Activated naive CD4-positive, alpha-beta T cell treated with anti-CD3 and anti-CD28 coated beads, Interleukin-2, amount 50 U/mL, for 72 hours (primary cell): Measurements from ENCODE around the gene CRIM1. TPM values are rescaled to one million over a fixed set of nuclear protein-coding genes. Genes with fewer than 3 reads are reported as not detected.
"Not testable (repeated sequence)": the region's sequence is repeated elsewhere in the genome, so short reads cannot be mapped to it uniquely, and the experiment has no call there.

Experiments used
- ATAC-seq, 2 donors: fragments of 150-1000 bp; cut with Tn5 transposase; 2 replicates each; pipeline ENCODE4 v1.10.0; 2021; ENCODE audit warnings: mild to moderate bottlenecking in 2 of 2, moderate library complexity in 2 of 2
- DNase-seq, 2 donors: peaks; one replicate each; pipeline ENCODE4 v3.0.0; 2021 to 2022; ENCODE audit warnings: low spot score in 2 of 2
- H3K27ac Mint-ChIP-seq, 2 donors: one replicate each; pipeline ENCODE4 v1.8.0; 2022; ENCODE audit warnings: mild to moderate bottlenecking in 2 of 2, mixed read lengths in 2 of 2
- H3K36me3 Mint-ChIP-seq, 2 donors: one replicate each; pipeline ENCODE4 v1.8.0; 2022; ENCODE audit warnings: mixed read lengths in 2 of 2
- H3K9me3 Mint-ChIP-seq, 2 donors: one replicate each; pipeline ENCODE4 v1.8.0; 2022; ENCODE audit warnings: mixed read lengths in 2 of 2
- total RNA-seq, 2 donors: library from RNA; stranded (reverse); gene quantifications; one replicate each; pipeline ENCODE4 v1.2.3, GENCODE V29; 2022

Gene CRIM1
- total RNA-seq, 2 donors from 2014 or later, result 3.3 to 4.2 TPM

GRCh38 chr2:36363085-36363484, 7.5 kb downstream of the CRIM1 start:
- DNase-seq, H3K27ac Mint-ChIP-seq, H3K9me3 Mint-ChIP-seq, H3K36me3 Mint-ChIP-seq: not testable (repeated sequence)
- ATAC-seq, result peak in 1 of 2 donors; percentile 28

- Mint-ChIP-seq H3K27ac (no peak overlapping the region), H3K9me3 (no peaks in the 10 kb centered on the region), H3K36me3 (no peaks in the 10 kb centered on the region)
- no peak for ATAC-seq
- DNase-seq, result no peak
Measured at GRCh38 chr2:36366491-36367120, 11.0 kb downstream of the CRIM1 start.

- no peaks in the 10 kb centered on the region for H3K9me3 Mint-ChIP-seq
- no peak for DNase-seq
- H3K36me3 Mint-ChIP-seq, result no peaks in the 10 kb centered on the region
- no peak for ATAC-seq
- H3K27ac Mint-ChIP-seq, result no peak overlapping the region
Measured at GRCh38 chr2:36367486-36367885, 11.9 kb downstream of the CRIM1 start.

GRCh38 chr2:36367895-36368353, 12.3 kb downstream of the CRIM1 start:
- H3K27ac Mint-ChIP-seq, result no peak overlapping the region
- H3K36me3 Mint-ChIP-seq, result no peaks in the 10 kb centered on the region
- no peaks in the 10 kb centered on the region for H3K9me3 Mint-ChIP-seq
- DNase-seq (no peak), ATAC-seq (no peak)

GRCh38 chr2:36368438-36368837, 12.9 kb downstream of the CRIM1 start:
- no peak for ATAC-seq

GRCh38 chr2:36369163-36369562, 13.6 kb downstream of the CRIM1 start:
- DNase-seq (no peak), ATAC-seq (no peak)
- H3K27ac Mint-ChIP-seq, result no peak overlapping the region
- no peaks in the 10 kb centered on the region for H3K9me3 Mint-ChIP-seq
- H3K36me3 Mint-ChIP-seq, result no peaks in the 10 kb centered on the region

More at GRCh38 chr2:36368438-36368837, 12.9 kb downstream of the CRIM1 start:
- DNase-seq, result no peak
- Mint-ChIP-seq H3K27ac (no peak overlapping the region), H3K36me3 (no peaks in the 10 kb centered on the region), H3K9me3 (no peaks in the 10 kb centered on the region)

GRCh38 chr2:36369716-36370115, 14.1 kb downstream of the CRIM1 start:
- no peak for ATAC-seq
- no peak for DNase-seq
- Mint-ChIP-seq H3K27ac (no peak overlapping the region), H3K36me3 (no peaks in the 10 kb centered on the region), H3K9me3 (no peaks in the 10 kb centered on the region)

- Mint-ChIP-seq H3K36me3 (no peaks in the 10 kb centered on the region), H3K9me3 (no peaks in the 10 kb centered on the region), H3K27ac (no peak overlapping the region)
- DNase-seq (no peak), ATAC-seq (no peak)
Measured at GRCh38 chr2:36370281-36370680, 14.7 kb downstream of the CRIM1 start.

GRCh38 chr2:36371070-36371874, 15.7 kb downstream of the CRIM1 start:
- Mint-ChIP-seq H3K9me3 (no peaks in the 10 kb centered on the region), H3K27ac (no peak overlapping the region), H3K36me3 (no peaks in the 10 kb centered on the region)
- no peak for DNase-seq
- ATAC-seq, result no peak

- Mint-ChIP-seq H3K9me3 (no peaks in the 10 kb centered on the region), H3K27ac (no peak overlapping the region), H3K36me3 (no peaks in the 10 kb centered on the region)
- ATAC-seq, result no peak
- DNase-seq, result no peak
Measured at GRCh38 chr2:36371928-36372391, 16.4 kb downstream of the CRIM1 start.

GRCh38 chr2:36373149-36373926, 17.8 kb downstream of the CRIM1 start:
- ATAC-seq, result peak in 1 of 2 donors; percentile 70
- H3K27ac Mint-ChIP-seq, result no peak overlapping the region

GRCh38 chr2:36374585-36374984, 19.0 kb downstream of the CRIM1 start:
- Mint-ChIP-seq H3K36me3 (no peaks in the 10 kb centered on the region), H3K27ac (no peak overlapping the region), H3K9me3 (no peaks in the 10 kb centered on the region)
- no peak for DNase-seq
- no peak for ATAC-seq

More at GRCh38 chr2:36373149-36373926, 17.8 kb downstream of the CRIM1 start:
- Mint-ChIP-seq H3K9me3 (no peaks in the 10 kb centered on the region), H3K36me3 (no peaks in the 10 kb centered on the region)
- DNase-seq, result no peak

- no peak overlapping the region for H3K27ac Mint-ChIP-seq
- no peaks in the 10 kb centered on the region for H3K9me3 Mint-ChIP-seq
- DNase-seq (no peak), ATAC-seq (no peak)
- no peaks in the 10 kb centered on the region for H3K36me3 Mint-ChIP-seq
Measured at GRCh38 chr2:36376319-36376765, 20.8 kb downstream of the CRIM1 start.

GRCh38 chr2:36376992-36377738, 21.6 kb downstream of the CRIM1 start:
- ATAC-seq, result no peak
- Mint-ChIP-seq H3K36me3 (no peaks in the 10 kb centered on the region), H3K27ac (no peak overlapping the region), H3K9me3 (no peaks in the 10 kb centered on the region)
- no peak for DNase-seq

- H3K9me3 Mint-ChIP-seq, result no peaks in the 10 kb centered on the region
- no peaks in the 10 kb centered on the region for H3K36me3 Mint-ChIP-seq
- DNase-seq, result no peak
- peak; percentile 51 to 86 for ATAC-seq
- no peak overlapping the region for H3K27ac Mint-ChIP-seq
Measured at GRCh38 chr2:36379710-36380448, 24.3 kb downstream of the CRIM1 start.
